K562 (cell line): ENCODE results near the gene AIFM3. TPM values are rescaled to one million over a fixed set of nuclear protein-coding genes. Genes with fewer than 3 reads are reported as not detected.
A peak's percentile ranks its signal among the peaks of the same experiment; 100 is the strongest.

Experiments used
- CAMTA2 ChIP-seq: fragments of 250-450 bp; sonication (Bioruptor Pico); conservative IDR thresholded peaks from 2 replicates; pipeline ENCODE4 v1.5.1; 2022
- CBX3 ChIP-seq, 2 experiments: IDR thresholded peaks; 1 replicate in 1 of 2; 2 replicates in 1 of 2; pipeline ENCODE4 v1.6.1; 2012; ENCODE audit warnings: inconsistent platforms in 2 of 2, low read length in 2 of 2, borderline replicate concordance in 1 of 2, control low read depth in 1 of 2
- CHCHD3 ChIP-seq: fragments of 250-450 bp; sonication (Bioruptor Pico); IDR thresholded peaks from 2 replicates; pipeline ENCODE4 v2.1.2; 2022; ENCODE audit warnings: mild to moderate bottlenecking
- CHD4 ChIP-seq: fragments of 200-600 bp; sonication (generic); IDR thresholded peaks from 3 replicates; pipeline ENCODE4 v1.6.1; 2012; ENCODE audit warnings: low read depth, mild to moderate bottlenecking, mixed read lengths, low read length, inconsistent platforms; ENCODE audit not compliant: insufficient read depth, insufficient replicate concordance, poor library complexity, severe bottlenecking
- DNMT1 ChIP-seq: fragments of 450-650 bp; IDR thresholded peaks from 2 replicates; pipeline ENCODE4 v1.6.1; 2016; ENCODE audit warnings: antibody characterized with exemption, mild to moderate bottlenecking
- HNRNPLL ChIP-seq: fragments of 200-400 bp; formaldehyde crosslinking; IDR thresholded peaks from 2 replicates; pipeline ENCODE4 v1.6.1; 2017; ENCODE audit warnings: low read length, low read depth, mild to moderate bottlenecking; ENCODE audit not compliant: poor library complexity, severe bottlenecking
- MYC ChIP-seq, 2 experiments: fragments of 250-450 bp in 1 of 2; sonication (Bioruptor Pico) in 1 of 2; IDR thresholded peaks; 2 replicates each; pipeline versions ENCODE4 v1.5.1 to v1.6.1; 2012 to 2021; ENCODE audit warnings: low read depth in 2 of 2, borderline replicate concordance in 1 of 2, improper control_type of control experiment in 1 of 2, low read length in 1 of 2, mild to moderate bottlenecking in 1 of 2, moderate library complexity in 1 of 2
- SRSF7 ChIP-seq: fragments of 200-400 bp; formaldehyde crosslinking; optimal IDR thresholded peaks from 2 replicates; pipeline ENCODE3; 2017; ENCODE audit warnings: mild to moderate bottlenecking, low read depth, low read length
- TCF15 ChIP-seq: fragments of 250-450 bp; sonication (Bioruptor Pico); IDR thresholded peaks from 2 replicates; pipeline ENCODE4 v1.8.0; 2022; ENCODE audit warnings: moderate library complexity, mild to moderate bottlenecking, inconsistent platforms
- TGIF2 ChIP-seq: sonication (generic); formaldehyde crosslinking; IDR thresholded peaks from 2 replicates; pipeline ENCODE4 v1.8.1; 2022; ENCODE audit warnings: mild to moderate bottlenecking, missing genetic modification reagents, moderate library complexity
- YY1 ChIP-seq, 3 experiments: IDR thresholded peaks; 2 replicates each; pipeline ENCODE4 v1.6.1; 2011; ENCODE audit warnings: low read length in 2 of 3, mild to moderate bottlenecking in 2 of 3, moderate library complexity in 2 of 3, borderline replicate concordance in 1 of 3, control low read depth in 1 of 3, low read depth in 1 of 3; ENCODE audit not compliant: insufficient read depth in 3 of 3, insufficient replicate concordance in 2 of 3, control insufficient read depth in 1 of 3, insufficient read length in 1 of 3; ENCODE audit errors: extremely low read depth in 1 of 3
- ZBTB7A ChIP-seq: IDR thresholded peaks from 2 replicates; pipeline ENCODE4 v1.6.1; 2011; ENCODE audit warnings: low read depth, mild to moderate bottlenecking, low read length, moderate library complexity, borderline replicate concordance; ENCODE audit not compliant: control insufficient read depth
- ZC3H8 ChIP-seq: fragments of 450-650 bp; IDR thresholded peaks from 2 replicates; pipeline ENCODE4 v1.6.1; 2017
- ZNF561 ChIP-seq: fragments of 450-650 bp; formaldehyde crosslinking; conservative IDR thresholded peaks from 2 replicates; pipeline ENCODE4 v1.4.0; 2020; ENCODE audit warnings: mild to moderate bottlenecking, moderate library complexity
- polyA plus RNA-seq, 8 experiments: library from polyadenylated mRNA; depleted of rRNA in 4 of 8; stranded (reverse) in 5 of 8; unstranded in 3 of 8; fragments of >200 nt; fragmentation: Nextera tagmentation in 2 of 8; fragmentation: Illumina TruSeq in 1 of 8; extraction: Ambion mirVana in 2 of 8; extraction: Trizol in 1 of 8; gene quantifications; 2 replicates each; pipeline versions ENCODE4 v1.2.1 to v1.2.3, GENCODE V29; 2011 to 2014; ENCODE audit warnings: inconsistent platforms in 1 of 8, missing spikeins in 1 of 8
- total RNA-seq, 7 experiments: library from RNA; depleted of rRNA in 6 of 7; stranded (reverse); fragments of >200 nt in 6 of 7; fragmentation: Illumina TruSeq in 2 of 7; extraction: Trizol in 2 of 7; gene quantifications; 2 replicates each; pipeline versions ENCODE4 v1.2.1 to v1.2.3, GENCODE V29; 2011 to 2021; ENCODE audit warnings: low replicate concordance in 1 of 7
- TF ChIP-seq, protein P1 (sequence below), 2 experiments: fragments of 450-650 bp; IDR thresholded peaks; 2 replicates each; pipeline ENCODE4 v1.6.1; 2016; ENCODE audit warnings: mild to moderate bottlenecking in 2 of 2, borderline replicate concordance in 1 of 2, low read depth in 1 of 2, moderate library complexity in 1 of 2
- TF ChIP-seq, protein P2 (sequence below): fragments of 250-450 bp; sonication (Bioruptor Pico); IDR thresholded peaks from 2 replicates; pipeline ENCODE4 v1.5.0; 2021

AIFM3 gene
- total and polyA plus RNA-seq, 9 of the 15 experiments (the other 6 are each of a cell fraction or from before 2014, with no cell fraction given): 0.03 to 0.20 (median 0.07) TPM; not detected in 1

- TF ChIP-seq, protein P1, sequence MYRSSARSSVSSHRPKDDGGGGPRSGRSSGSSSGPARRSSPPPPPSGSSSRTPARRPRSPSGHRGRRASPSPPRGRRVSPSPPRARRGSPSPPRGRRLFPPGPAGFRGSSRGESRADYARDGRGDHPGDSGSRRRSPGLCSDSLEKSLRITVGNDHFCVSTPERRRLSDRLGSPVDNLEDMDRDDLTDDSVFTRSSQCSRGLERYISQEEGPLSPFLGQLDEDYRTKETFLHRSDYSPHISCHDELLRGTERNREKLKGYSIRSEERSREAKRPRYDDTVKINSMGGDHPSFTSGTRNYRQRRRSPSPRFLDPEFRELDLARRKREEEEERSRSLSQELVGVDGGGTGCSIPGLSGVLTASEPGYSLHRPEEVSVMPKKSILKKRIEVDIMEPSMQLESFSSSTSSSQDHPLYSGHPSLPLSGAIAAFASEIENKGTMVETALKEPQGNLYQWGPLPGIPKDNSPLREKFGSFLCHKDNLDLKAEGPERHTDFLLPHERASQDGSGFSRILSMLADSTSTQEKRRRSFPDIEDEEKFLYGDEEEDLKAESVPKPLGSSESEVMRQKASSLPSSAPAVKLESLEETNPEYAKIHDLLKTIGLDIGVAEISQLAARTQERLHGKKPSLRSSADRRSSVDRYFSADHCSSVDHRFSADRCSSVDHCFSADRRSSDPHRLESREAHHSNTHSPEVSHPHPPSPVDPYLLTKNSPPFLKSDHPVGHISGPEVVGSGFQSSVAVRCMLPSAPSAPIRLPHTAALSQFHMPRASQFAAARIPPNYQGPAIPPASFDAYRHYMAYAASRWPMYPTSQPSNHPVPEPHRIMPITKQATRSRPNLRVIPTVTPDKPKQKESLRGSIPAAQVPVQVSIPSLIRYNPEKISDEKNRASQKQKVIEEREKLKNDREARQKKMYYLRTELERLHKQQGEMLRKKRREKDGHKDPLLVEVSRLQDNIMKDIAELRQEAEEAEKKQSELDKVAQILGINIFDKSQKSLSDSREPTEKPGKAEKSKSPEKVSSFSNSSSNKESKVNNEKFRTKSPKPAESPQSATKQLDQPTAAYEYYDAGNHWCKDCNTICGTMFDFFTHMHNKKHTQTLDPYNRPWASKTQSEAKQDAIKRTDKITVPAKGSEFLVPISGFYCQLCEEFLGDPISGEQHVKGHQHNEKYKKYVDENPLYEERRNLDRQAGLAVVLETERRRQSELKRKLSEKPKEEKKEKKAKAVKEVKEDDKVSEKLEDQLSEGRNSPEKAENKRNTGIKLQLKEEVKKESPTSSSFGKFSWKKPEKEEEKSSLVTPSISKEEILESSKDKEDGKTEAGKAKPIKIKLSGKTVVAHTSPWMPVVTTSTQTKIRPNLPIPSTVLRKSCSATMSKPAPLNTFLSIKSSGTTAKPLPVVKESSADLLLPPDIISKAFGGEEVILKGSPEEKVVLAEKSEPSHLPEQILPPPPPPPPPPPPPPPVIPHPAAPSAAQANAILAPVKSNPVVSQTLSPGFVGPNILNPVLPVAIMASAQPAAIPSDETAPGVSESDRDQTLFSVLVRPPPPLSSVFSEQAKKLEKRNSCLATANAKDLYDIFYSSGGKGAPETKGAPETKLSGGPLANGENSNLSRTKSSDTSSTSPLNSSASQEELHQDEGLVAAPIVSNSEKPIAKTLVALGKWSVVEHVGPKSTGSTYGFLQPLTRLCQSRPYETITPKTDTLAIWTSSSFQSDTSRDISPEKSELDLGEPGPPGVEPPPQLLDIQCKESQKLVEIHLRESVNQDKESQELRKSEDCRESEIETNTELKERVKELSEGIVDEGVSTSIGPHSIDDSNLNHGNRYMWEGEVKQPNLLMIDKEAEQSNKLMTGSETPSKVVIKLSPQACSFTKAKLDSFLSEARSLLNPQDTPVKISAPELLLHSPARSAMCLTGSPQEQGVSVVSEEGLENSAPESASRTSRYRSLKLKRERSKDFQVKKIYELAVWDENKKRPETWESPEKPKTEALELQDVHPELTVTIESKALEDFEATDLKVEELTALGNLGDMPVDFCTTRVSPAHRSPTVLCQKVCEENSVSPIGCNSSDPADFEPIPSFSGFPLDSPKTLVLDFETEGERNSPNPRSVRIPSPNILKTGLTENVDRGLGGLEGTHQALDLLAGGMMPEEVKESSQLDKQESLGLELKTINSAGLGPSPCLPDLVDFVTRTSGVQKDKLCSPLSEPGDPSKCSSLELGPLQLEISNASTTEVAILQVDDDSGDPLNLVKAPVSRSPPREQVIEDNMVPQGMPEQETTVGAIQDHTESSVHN (IDR thresholded peaks at IDR 0.05; ENCODE audit: borderline replicate concordance in 1 of 2, low read depth in 1 of 2): no peak
- TF ChIP-seq CHCHD3 (CRISPR knock-in tag) (no peak), TGIF2 (CRISPR knock-in tag) (no peak), MYC (IDR thresholded peaks at IDR 0.05; ENCODE audit: low read depth, low read length) (no peak), MYC (CRISPR knock-in tag; IDR thresholded peaks at IDR 0.05; ENCODE audit: borderline replicate concordance, low read depth) (no peak), DNMT1 (no peak), SRSF7 (no peak), YY1 (IDR thresholded peaks at IDR 0.05; ENCODE audit: borderline replicate concordance in 1 of 3, control insufficient read depth in 1 of 3, extremely low read depth in 1 of 3, insufficient read depth in 3 of 3, insufficient read length in 1 of 3, insufficient replicate concordance in 2 of 3, low read depth in 1 of 3, low read length in 2 of 3) (peak in 1 of 3 experiments; percentile 12), ZBTB7A (no peak), CBX3 (IDR thresholded peaks at IDR 0.05; ENCODE audit: borderline replicate concordance in 1 of 2, low read length in 2 of 2) (no peak), ZC3H8 (no peak), HNRNPLL (peak; percentile 3), ZNF561 (CRISPR knock-in tag) (no peak), CAMTA2 (no peak; the same call in 1 of the 2 replicates), CHD4 (no peak), TCF15 (CRISPR knock-in tag) (no peak)
- TF ChIP-seq, protein P2, sequence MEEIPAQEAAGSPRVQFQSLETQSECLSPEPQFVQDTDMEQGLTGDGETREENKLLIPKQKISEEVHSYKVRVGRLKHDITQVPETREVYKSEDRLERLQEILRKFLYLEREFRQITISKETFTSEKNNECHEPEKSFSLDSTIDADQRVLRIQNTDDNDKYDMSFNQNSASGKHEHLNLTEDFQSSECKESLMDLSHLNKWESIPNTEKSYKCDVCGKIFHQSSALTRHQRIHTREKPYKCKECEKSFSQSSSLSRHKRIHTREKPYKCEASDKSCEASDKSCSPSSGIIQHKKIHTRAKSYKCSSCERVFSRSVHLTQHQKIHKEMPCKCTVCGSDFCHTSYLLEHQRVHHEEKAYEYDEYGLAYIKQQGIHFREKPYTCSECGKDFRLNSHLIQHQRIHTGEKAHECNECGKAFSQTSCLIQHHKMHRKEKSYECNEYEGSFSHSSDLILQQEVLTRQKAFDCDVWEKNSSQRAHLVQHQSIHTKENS (CRISPR knock-in tag): no peak
These were observed 21.7 kb downstream of the AIFM3 start (continued) for GRCh38 chr22:20988573-20989322.
